ENCODE data around the gene SMARCA2.

SMARCA2 gene

GRCh38 chr9:2126331-2126803 is 111.2 kb downstream of the SMARCA2 start:
- H3K4me3 ChIP-seq (ENCODE audit: low read length), result no peak overlapping the region
- no peak for TF ChIP-seq CTCF (IDR thresholded peaks at IDR 0.05; ENCODE audit: low read depth, low read length)
- TF ChIP-seq EZH2phosphoT487 (IDR thresholded peaks at IDR 0.05; ENCODE audit: low read depth), result no peak
- H3K36me3 ChIP-seq (replicated peaks; ENCODE audit: low read depth, low read length), result peaks cover 86% of the 10 kb centered on the region
- H3K4me1 ChIP-seq (ENCODE audit: low read length), result peaks cover 7% of the 10 kb centered on the region
- H3K4me2 ChIP-seq (ENCODE audit: low read length), result no peak overlapping the region
- peaks cover 59% of the 10 kb centered on the region for H4K20me1 ChIP-seq (ENCODE audit: insufficient read depth, low read length)
- no peaks in the 10 kb centered on the region for H3K27me3 ChIP-seq (ENCODE audit: low read depth, low read length)
- peaks cover 81% of the 10 kb centered on the region for H3K79me2 ChIP-seq (ENCODE audit: low read length)
- no peak overlapping the region for H2AFZ ChIP-seq (ENCODE audit: low read depth, low read length)
- no peak overlapping the region for H3K9ac ChIP-seq (ENCODE audit: low read length)
- 0 out of 2 replicates have a peak overlapping the region, but pooled peaks have one; percentile 1 for H3K27ac ChIP-seq (ENCODE audit: low read length)
- H3K9me3 ChIP-seq (ENCODE audit: insufficient read depth, low read length), result no peaks in the 10 kb centered on the region

- H3K4me2 ChIP-seq (ENCODE audit: low read length), result no peak overlapping the region
- no peaks in the 10 kb centered on the region for H3K9me3 ChIP-seq (ENCODE audit: insufficient read depth, low read length)
- H3K27ac ChIP-seq (ENCODE audit: low read length), result no peak overlapping the region
- TF ChIP-seq EZH2phosphoT487 (IDR thresholded peaks at IDR 0.05; ENCODE audit: low read depth) (no peak), CTCF (IDR thresholded peaks at IDR 0.05; ENCODE audit: low read depth, low read length) (no peak)
- peaks cover 63% of the 10 kb centered on the region for H4K20me1 ChIP-seq (ENCODE audit: insufficient read depth, low read length)
- H3K27me3 ChIP-seq (ENCODE audit: low read depth, low read length), result no peaks in the 10 kb centered on the region
- no peak overlapping the region for H3K4me3 ChIP-seq (ENCODE audit: low read length)
- H3K36me3 ChIP-seq (replicated peaks; ENCODE audit: low read depth, low read length), result peaks cover 76% of the 10 kb centered on the region
- H3K9ac ChIP-seq (ENCODE audit: low read length), result no peak overlapping the region
- no peak overlapping the region for H2AFZ ChIP-seq (ENCODE audit: low read depth, low read length)
- H3K79me2 ChIP-seq (ENCODE audit: low read length), result peaks cover 91% of the 10 kb centered on the region
- H3K4me1 ChIP-seq (ENCODE audit: low read length), result peaks cover 7% of the 10 kb centered on the region
Observed at GRCh38 chr9:2127486-2127885, 112.3 kb downstream of the SMARCA2 start.

- peaks cover 92% of the 10 kb centered on the region for H3K79me2 ChIP-seq (ENCODE audit: low read length)
- TF ChIP-seq EZH2phosphoT487 (IDR thresholded peaks at IDR 0.05; ENCODE audit: low read depth), result no peak
- no peak for TF ChIP-seq CTCF (IDR thresholded peaks at IDR 0.05; ENCODE audit: low read depth, low read length)
- H3K9me3 ChIP-seq (ENCODE audit: insufficient read depth, low read length), result no peaks in the 10 kb centered on the region
- peaks cover 70% of the 10 kb centered on the region for H3K36me3 ChIP-seq (replicated peaks; ENCODE audit: low read depth, low read length)
- peaks cover 7% of the 10 kb centered on the region for H3K4me1 ChIP-seq (ENCODE audit: low read length)
- no peak overlapping the region for H3K4me2 ChIP-seq (ENCODE audit: low read length)
- H4K20me1 ChIP-seq (ENCODE audit: insufficient read depth, low read length), result peaks cover 63% of the 10 kb centered on the region
- H2AFZ ChIP-seq (ENCODE audit: low read depth, low read length), result no peak overlapping the region
- H3K27ac ChIP-seq (ENCODE audit: low read length), result no peak overlapping the region
- H3K27me3 ChIP-seq (ENCODE audit: low read depth, low read length), result no peaks in the 10 kb centered on the region
- no peak overlapping the region for H3K9ac ChIP-seq (ENCODE audit: low read length)
- no peak overlapping the region for H3K4me3 ChIP-seq (ENCODE audit: low read length)
Observed at GRCh38 chr9:2128141-2128540, 113.0 kb downstream of the SMARCA2 start.

GRCh38 chr9:2128618-2129017 is 113.5 kb downstream of the SMARCA2 start:
- peaks cover 63% of the 10 kb centered on the region for H4K20me1 ChIP-seq (ENCODE audit: insufficient read depth, low read length)
- H3K36me3 ChIP-seq (replicated peaks; ENCODE audit: low read depth, low read length), result peaks cover 66% of the 10 kb centered on the region
- no peak overlapping the region for H3K4me3 ChIP-seq (ENCODE audit: low read length)
- no peak for TF ChIP-seq CTCF (IDR thresholded peaks at IDR 0.05; ENCODE audit: low read depth, low read length)
- no peak for TF ChIP-seq EZH2phosphoT487 (IDR thresholded peaks at IDR 0.05; ENCODE audit: low read depth)
- no peak overlapping the region for H3K4me2 ChIP-seq (ENCODE audit: low read length)
- no peaks in the 10 kb centered on the region for H3K9me3 ChIP-seq (ENCODE audit: insufficient read depth, low read length)
- no peak overlapping the region for H2AFZ ChIP-seq (ENCODE audit: low read depth, low read length)
- H3K27me3 ChIP-seq (ENCODE audit: low read depth, low read length), result no peaks in the 10 kb centered on the region
- peaks cover 7% of the 10 kb centered on the region for H3K4me1 ChIP-seq (ENCODE audit: low read length)
- no peak overlapping the region for H3K9ac ChIP-seq (ENCODE audit: low read length)
- peaks cover 93% of the 10 kb centered on the region for H3K79me2 ChIP-seq (ENCODE audit: low read length)
- H3K27ac ChIP-seq (ENCODE audit: low read length), result no peak overlapping the region

Data from OCI-LY3 (cell line).